ENCODE results near the gene SOS2.

Gene SOS2

GRCh38 chr14:50231475-50232275 is at the start of gene SOS2:
Gene SOS2, minus strand, starts transcription at chr14:50231578. Its CDS starts 295 bp downstream, at chr14:50231283.
- DNase-seq: peak; percentile 52

GRCh38 chr14:50272498-50272897 is 41.1 kb upstream of the SOS2 start:
- no peak for DNase-seq

- DNase-seq: no peak
These were observed 39.6 kb upstream of the SOS2 start for GRCh38 chr14:50270932-50271331.

- no peak for DNase-seq
These were observed 33.7 kb upstream of the SOS2 start for GRCh38 chr14:50265029-50265428.

- no peak for DNase-seq
These were observed 31.9 kb upstream of the SOS2 start for GRCh38 chr14:50263321-50263720.

GRCh38 chr14:50262865-50263264 is 31.5 kb upstream of the SOS2 start:
- DNase-seq: no peak

GRCh38 chr14:50260511-50260910 is 29.1 kb upstream of the SOS2 start:
- DNase-seq: no peak

- DNase-seq: no peak
These were observed 28.7 kb upstream of the SOS2 start for GRCh38 chr14:50260072-50260471.

- DNase-seq: no peak
These were observed 26.4 kb upstream of the SOS2 start for GRCh38 chr14:50257732-50258131.

GRCh38 chr14:50254248-50254647 is 22.9 kb upstream of the SOS2 start:
- no peak for DNase-seq

- DNase-seq: no peak
These were observed 17.9 kb upstream of the SOS2 start for GRCh38 chr14:50249136-50249775.

GRCh38 chr14:50247245-50247644 is 15.9 kb upstream of the SOS2 start:
- no peak for DNase-seq

- no peak for DNase-seq
These were observed 11.4 kb upstream of the SOS2 start for GRCh38 chr14:50242566-50243310.

- DNase-seq: no peak
These were observed 10.7 kb upstream of the SOS2 start for GRCh38 chr14:50242096-50242495.

- no peak for DNase-seq
These were observed 6.0 kb upstream of the SOS2 start for GRCh38 chr14:50237427-50237826.

- DNase-seq: no peak
These were observed 2.5 kb upstream of the SOS2 start for GRCh38 chr14:50233951-50234250.

- no peak for DNase-seq
These were observed 2.0 kb upstream of the SOS2 start for GRCh38 chr14:50233166-50233950.

GRCh38 chr14:50232276-50232642 is 881 bp upstream of the SOS2 start:
- DNase-seq: no peak

GRCh38 chr14:50230701-50231474 is 490 bp downstream of the SOS2 start:
- no peak for DNase-seq

GRCh38 chr14:50230401-50230700 is 1.0 kb downstream of the SOS2 start:
- no peak for DNase-seq

- DNase-seq: no peak
These were observed 1.7 kb downstream of the SOS2 start for GRCh38 chr14:50229681-50230080.

GRCh38 chr14:50228313-50228712 is 3.1 kb downstream of the SOS2 start:
- no peak for DNase-seq

GRCh38 chr14:50225974-50226297 is 5.4 kb downstream of the SOS2 start:
- no peak for DNase-seq

Data from NCI-H187 treated with DMSO at 0.1 percent for 48 hours (cell line).